Astrocyte of the spinal cord (primary cell): ENCODE results near the gene NINJ2.

Experiments
- DNase-seq: peaks from one replicate; pipeline ENCODE4 v3.0.0; 2011; ENCODE audit warnings: low read depth, low spot score
- H3K4me3 ChIP-seq: 2 replicates; pipeline ENCODE4 v1.5.1; 2011; ENCODE audit warnings: low read depth, mild to moderate bottlenecking, low read length, moderate library complexity
- CTCF ChIP-seq: IDR thresholded peaks from 2 replicates; pipeline ENCODE4 v1.5.1; 2012; ENCODE audit warnings: low read depth, mild to moderate bottlenecking, low read length, inconsistent platforms
- in situ Hi-C: cut with HindIII; loops from 2 replicates; pipeline ENCODE4 v1.10.0; 2017; ENCODE audit warnings: low sequenced_read_pairs

Gene NINJ2

DNA sequence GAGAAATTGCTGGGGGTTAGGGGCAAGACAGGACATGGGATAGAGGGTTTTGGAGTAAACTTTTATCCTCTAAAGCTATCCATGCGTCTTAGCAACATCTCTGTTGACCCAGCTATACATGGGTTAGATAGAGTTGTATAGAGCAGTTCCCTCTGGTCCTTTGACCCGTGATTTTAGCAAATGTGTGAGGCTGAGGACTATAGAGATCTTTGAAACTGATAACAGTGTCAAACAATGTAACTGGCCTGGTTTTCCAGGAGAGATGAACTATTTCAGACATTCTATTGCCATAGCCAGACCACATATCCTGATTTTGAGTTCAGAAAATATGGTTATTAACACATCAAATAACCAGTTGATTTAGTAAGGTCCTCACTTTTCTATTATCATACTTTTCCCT lies 143.1 kb downstream of the NINJ2 start:
- H3K4me3 ChIP-seq = no peak overlapping the region
- no peak for DNase-seq
- TF ChIP-seq CTCF = no peak
- in situ Hi-C loops = no loop called here

DNA sequence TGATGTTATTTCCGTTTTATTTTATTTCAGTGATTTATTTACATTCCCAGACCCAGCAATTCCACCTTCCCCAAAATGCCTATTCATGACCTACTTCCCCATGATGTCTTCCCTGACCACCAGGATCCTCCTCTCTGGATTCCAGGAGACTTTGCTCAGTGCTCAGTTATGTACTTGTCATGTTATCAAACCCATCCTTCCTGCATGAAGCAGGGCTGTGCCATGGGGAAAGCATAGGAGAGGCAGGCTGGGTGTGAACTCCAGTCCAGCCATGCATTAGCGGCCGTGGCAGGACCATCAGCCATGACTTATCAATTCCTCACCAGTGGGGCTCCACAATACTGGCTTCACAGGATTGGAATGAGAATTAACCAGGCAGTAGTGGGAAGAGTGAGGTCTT lies 145.7 kb downstream of the NINJ2 start:
- no peak overlapping the region for H3K4me3 ChIP-seq
- in situ Hi-C loops = no loop called here
- TF ChIP-seq CTCF = no peak
- DNase-seq = no peak
